Activated naive CD8-positive, alpha-beta T cell treated with anti-CD3 and anti-CD28 coated beads, Interleukin-2, amount 50 U/mL, for 24 hours (primary cell): Measurements from ENCODE around the gene MYO6.

Experiments used
- ATAC-seq: fragments of 150-1000 bp; cut with Tn5 transposase; one replicate; pipeline ENCODE4 v1.10.0; 2021
- DNase-seq: peaks from one replicate; pipeline ENCODE4 v3.0.0; 2021
- H3K27ac Mint-ChIP-seq: one replicate; pipeline ENCODE4 v1.8.0; 2021; ENCODE audit warnings: mild to moderate bottlenecking, mixed read lengths
- H3K27me3 Mint-ChIP-seq: one replicate; pipeline ENCODE4 v1.8.0; 2021; ENCODE audit warnings: mixed read lengths
- H3K36me3 Mint-ChIP-seq: one replicate; pipeline ENCODE4 v1.8.0; 2021; ENCODE audit warnings: low read depth, mixed read lengths
- H3K4me1 Mint-ChIP-seq: one replicate; pipeline ENCODE4 v1.8.0; 2021; ENCODE audit warnings: mixed read lengths
- H3K4me3 Mint-ChIP-seq: one replicate; pipeline ENCODE4 v1.8.0; 2021; ENCODE audit warnings: mild to moderate bottlenecking, moderate library complexity, mixed read lengths
- H3K9me3 Mint-ChIP-seq: one replicate; pipeline ENCODE4 v1.8.0; 2021; ENCODE audit warnings: mixed read lengths

Gene MYO6

GRCh38 chr6:75913040-75913439 is 164.0 kb downstream of the MYO6 start:
- ATAC-seq (no peak), DNase-seq (no peak)
- no peaks in the 10 kb centered on the region for H3K36me3 Mint-ChIP-seq
- no peaks in the 10 kb centered on the region for H3K4me1 Mint-ChIP-seq
- H3K9me3 Mint-ChIP-seq: no peaks in the 10 kb centered on the region
- peaks cover 3% of the 10 kb centered on the region for H3K27me3 Mint-ChIP-seq
- no peak overlapping the region for H3K27ac Mint-ChIP-seq
- no peak overlapping the region for H3K4me3 Mint-ChIP-seq

GRCh38 chr6:75922226-75922625 is 173.2 kb downstream of the MYO6 start:
- no peak for DNase-seq
- peaks cover 2% of the 10 kb centered on the region for H3K27me3 Mint-ChIP-seq
- no peaks in the 10 kb centered on the region for H3K36me3 Mint-ChIP-seq
- H3K9me3 Mint-ChIP-seq: no peaks in the 10 kb centered on the region
- no peak overlapping the region for H3K27ac Mint-ChIP-seq
- no peak overlapping the region for H3K4me3 Mint-ChIP-seq
- H3K4me1 Mint-ChIP-seq: no peaks in the 10 kb centered on the region
- no peak for ATAC-seq

- H3K4me3 Mint-ChIP-seq: no peak overlapping the region
- no peaks in the 10 kb centered on the region for H3K27me3 Mint-ChIP-seq
- ATAC-seq (no peak), DNase-seq (no peak)
- H3K36me3 Mint-ChIP-seq: no peaks in the 10 kb centered on the region
- no peaks in the 10 kb centered on the region for H3K9me3 Mint-ChIP-seq
- no peaks in the 10 kb centered on the region for H3K4me1 Mint-ChIP-seq
- H3K27ac Mint-ChIP-seq: no peak overlapping the region
Measured at GRCh38 chr6:75926293-75927168, 177.5 kb downstream of the MYO6 start.

- DNase-seq: no peak
- no peak for ATAC-seq
- H3K27me3 Mint-ChIP-seq: peaks cover 18% of the 10 kb centered on the region
- no peak overlapping the region for H3K4me3 Mint-ChIP-seq
- H3K27ac Mint-ChIP-seq: no peak overlapping the region
- peaks cover 5% of the 10 kb centered on the region for H3K4me1 Mint-ChIP-seq
- H3K36me3 Mint-ChIP-seq: no peaks in the 10 kb centered on the region
- H3K9me3 Mint-ChIP-seq: no peaks in the 10 kb centered on the region
Measured at GRCh38 chr6:75931011-75931680, 182.1 kb downstream of the MYO6 start.

- peak; percentile 3 for DNase-seq
- Mint-ChIP-seq H3K9me3 (no peaks in the 10 kb centered on the region), H3K4me1 (peaks cover 5% of the 10 kb centered on the region), H3K27me3 (peaks cover 21% of the 10 kb centered on the region), H3K27ac (no peak overlapping the region), H3K4me3 (no peak overlapping the region), H3K36me3 (no peaks in the 10 kb centered on the region)
- ATAC-seq: no peak
Measured at GRCh38 chr6:75932067-75932466, 183.0 kb downstream of the MYO6 start.

- DNase-seq (no peak), ATAC-seq (no peak)
- Mint-ChIP-seq H3K27me3 (peaks cover 21% of the 10 kb centered on the region), H3K36me3 (no peaks in the 10 kb centered on the region), H3K27ac (no peak overlapping the region), H3K4me1 (peaks cover 5% of the 10 kb centered on the region), H3K4me3 (no peak overlapping the region), H3K9me3 (no peaks in the 10 kb centered on the region)
Measured at GRCh38 chr6:75933387-75933975, 184.4 kb downstream of the MYO6 start.

- ATAC-seq: peak; percentile 60
- Mint-ChIP-seq H3K36me3 (no peaks in the 10 kb centered on the region), H3K9me3 (no peaks in the 10 kb centered on the region), H3K4me3 (no peak overlapping the region), H3K27me3 (peaks cover 21% of the 10 kb centered on the region), H3K27ac (no peak overlapping the region), H3K4me1 (peaks cover 5% of the 10 kb centered on the region)
- peak; percentile 4 for DNase-seq
Measured at GRCh38 chr6:75934643-75935472, 185.8 kb downstream of the MYO6 start.

- Mint-ChIP-seq H3K4me3 (no peak overlapping the region), H3K27me3 (peaks cover 21% of the 10 kb centered on the region), H3K4me1 (peaks cover 5% of the 10 kb centered on the region), H3K36me3 (no peaks in the 10 kb centered on the region), H3K9me3 (no peaks in the 10 kb centered on the region), H3K27ac (no peak overlapping the region)
- ATAC-seq: no peak
- no peak for DNase-seq
Measured at GRCh38 chr6:75935473-75935793, 186.4 kb downstream of the MYO6 start.

GRCh38 chr6:75936682-75937081 is 187.6 kb downstream of the MYO6 start:
- Mint-ChIP-seq H3K9me3 (no peaks in the 10 kb centered on the region), H3K27ac (no peak overlapping the region), H3K4me3 (no peak overlapping the region), H3K36me3 (no peaks in the 10 kb centered on the region), H3K27me3 (peaks cover 23% of the 10 kb centered on the region), H3K4me1 (peaks cover 5% of the 10 kb centered on the region)
- ATAC-seq: no peak
- DNase-seq: no peak

- no peaks in the 10 kb centered on the region for H3K36me3 Mint-ChIP-seq
- no peak for ATAC-seq
- peaks cover 23% of the 10 kb centered on the region for H3K27me3 Mint-ChIP-seq
- H3K27ac Mint-ChIP-seq: no peak overlapping the region
- H3K4me1 Mint-ChIP-seq: peaks cover 5% of the 10 kb centered on the region
- DNase-seq: no peak
- no peak overlapping the region for H3K4me3 Mint-ChIP-seq
- H3K9me3 Mint-ChIP-seq: no peaks in the 10 kb centered on the region
Measured at GRCh38 chr6:75937846-75938245, 188.8 kb downstream of the MYO6 start.

GRCh38 chr6:75940564-75940963 is 191.5 kb downstream of the MYO6 start:
- Mint-ChIP-seq H3K36me3 (no peaks in the 10 kb centered on the region), H3K4me1 (no peaks in the 10 kb centered on the region), H3K27ac (no peak overlapping the region), H3K9me3 (no peaks in the 10 kb centered on the region), H3K27me3 (peaks cover 11% of the 10 kb centered on the region), H3K4me3 (no peak overlapping the region)
- no peak for ATAC-seq
- DNase-seq: no peak

GRCh38 chr6:75941509-75941908 is 192.5 kb downstream of the MYO6 start:
- Mint-ChIP-seq H3K27me3 (peaks cover 3% of the 10 kb centered on the region), H3K4me3 (no peak overlapping the region), H3K36me3 (no peaks in the 10 kb centered on the region), H3K9me3 (no peaks in the 10 kb centered on the region), H3K4me1 (no peaks in the 10 kb centered on the region), H3K27ac (no peak overlapping the region)
- ATAC-seq (no peak), DNase-seq (no peak)

- Mint-ChIP-seq H3K27ac (no peak overlapping the region), H3K9me3 (no peaks in the 10 kb centered on the region), H3K4me3 (no peak overlapping the region), H3K27me3 (peaks cover 2% of the 10 kb centered on the region), H3K36me3 (no peaks in the 10 kb centered on the region), H3K4me1 (no peaks in the 10 kb centered on the region)
- ATAC-seq (no peak), DNase-seq (no peak)
Measured at GRCh38 chr6:75943381-75943780, 194.3 kb downstream of the MYO6 start.

GRCh38 chr6:75946146-75946831 is 197.2 kb downstream of the MYO6 start:
- H3K27me3 Mint-ChIP-seq: no peaks in the 10 kb centered on the region
- H3K4me1 Mint-ChIP-seq: no peaks in the 10 kb centered on the region

More at GRCh38 chr6:75946146-75946831, 197.2 kb downstream of the MYO6 start:
- no peak for ATAC-seq
- no peak overlapping the region for H3K4me3 Mint-ChIP-seq
- no peaks in the 10 kb centered on the region for H3K36me3 Mint-ChIP-seq
- DNase-seq: no peak
- H3K9me3 Mint-ChIP-seq: no peaks in the 10 kb centered on the region
- H3K27ac Mint-ChIP-seq: no peak overlapping the region
